GM19099 (cell line): ENCODE data around the gene PIK3R2.

Experiments used
- POLR2A ChIP-seq: IDR thresholded peaks from 3 replicates; pipeline ENCODE4 v1.6.1; 2011; ENCODE audit warnings: low read depth; ENCODE audit not compliant: insufficient read length; ENCODE audit errors: extremely low read depth

Gene PIK3R2

DNA sequence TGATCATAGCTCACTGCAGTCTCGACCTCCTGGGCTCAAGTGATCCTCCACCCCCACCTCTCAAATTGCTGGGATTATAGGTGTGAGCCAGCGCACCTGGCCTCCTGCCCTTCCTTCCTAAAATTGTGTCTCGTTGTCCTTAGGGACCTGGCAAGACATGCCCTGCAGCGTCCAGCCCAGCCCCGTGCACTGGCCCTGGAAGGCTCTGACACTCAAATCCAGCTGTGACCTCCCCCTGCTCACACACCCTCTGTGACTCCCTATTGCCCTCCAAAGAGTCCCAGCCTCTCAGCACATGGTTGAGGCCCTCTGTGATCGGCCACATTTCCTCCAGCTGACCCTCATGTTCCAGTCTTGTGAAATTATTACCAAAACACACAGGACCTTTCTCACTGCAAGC lies 45.0 kb downstream of the PIK3R2 start:
- TF ChIP-seq POLR2A = no peak

DNA sequence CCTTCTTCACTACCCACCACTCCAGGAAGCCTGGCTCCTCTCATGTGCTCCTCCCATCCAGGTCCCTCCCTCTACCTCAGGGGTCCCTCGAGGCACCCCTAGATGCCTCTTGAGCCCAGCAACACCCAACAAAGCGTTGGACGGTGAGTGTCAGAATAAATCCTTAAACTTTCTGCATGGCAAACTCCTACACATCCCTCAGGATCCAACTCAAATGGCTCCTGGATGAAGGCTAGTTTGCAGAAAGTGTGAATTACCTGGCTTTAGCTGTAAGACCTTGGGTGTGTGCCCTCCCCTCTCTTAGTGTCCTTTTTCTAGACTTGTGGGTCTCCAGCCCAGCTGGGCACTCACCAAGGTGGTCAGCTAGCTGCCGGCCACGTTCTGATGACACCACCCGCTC lies 45.4 kb downstream of the PIK3R2 start:
- TF ChIP-seq POLR2A = no peak

DNA sequence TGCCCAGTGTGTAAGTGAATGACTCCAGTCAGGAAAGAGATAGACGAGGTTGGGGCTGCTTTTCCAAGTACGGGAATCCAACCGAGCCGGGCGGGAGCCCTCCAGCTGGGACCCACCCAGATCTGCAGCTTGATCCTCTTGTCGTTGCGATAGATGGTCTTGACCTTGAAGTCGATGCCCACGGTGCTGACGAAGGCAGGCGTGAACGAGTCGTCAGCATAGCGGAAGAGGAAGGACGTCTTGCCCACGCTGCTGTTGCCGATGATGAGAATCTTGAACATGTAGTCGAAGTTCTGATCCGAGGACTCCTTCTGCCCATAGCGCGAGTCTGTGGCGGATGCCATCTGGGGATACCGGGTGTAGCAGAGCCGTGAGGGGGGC lies 49.4 kb downstream of the PIK3R2 start:
- TF ChIP-seq POLR2A = no peak

DNA sequence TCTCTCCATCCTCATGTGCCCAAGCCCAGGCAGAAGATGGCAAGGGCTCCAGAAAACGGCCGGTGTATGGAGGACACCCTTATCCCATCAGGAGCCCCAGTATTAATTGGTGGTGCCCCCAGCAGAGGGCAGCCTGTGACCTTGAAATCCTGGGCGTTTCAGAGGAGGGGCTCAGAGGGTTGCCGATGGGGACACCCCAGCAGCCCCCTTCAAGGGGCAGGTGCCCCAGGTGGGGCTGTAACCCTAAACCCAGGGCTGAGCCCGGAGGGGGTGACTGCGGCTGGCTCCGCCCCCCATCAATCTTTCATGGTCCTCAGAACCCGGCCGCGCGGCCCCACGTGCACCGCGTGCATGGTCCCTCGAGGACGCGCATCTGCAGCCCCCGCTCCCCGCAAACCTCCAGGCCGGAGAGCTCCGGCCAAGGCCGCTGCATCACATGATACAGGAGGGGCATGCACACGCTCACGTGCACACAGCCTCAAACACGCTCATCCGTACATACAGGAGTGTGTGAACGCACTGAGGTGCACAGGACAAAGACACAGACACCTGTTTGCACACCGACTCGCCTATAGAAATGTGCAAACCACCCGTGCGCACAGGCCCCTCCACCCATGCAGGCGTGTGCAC lies 49.9 kb downstream of the PIK3R2 start:
- TF ChIP-seq POLR2A = no peak

DNA sequence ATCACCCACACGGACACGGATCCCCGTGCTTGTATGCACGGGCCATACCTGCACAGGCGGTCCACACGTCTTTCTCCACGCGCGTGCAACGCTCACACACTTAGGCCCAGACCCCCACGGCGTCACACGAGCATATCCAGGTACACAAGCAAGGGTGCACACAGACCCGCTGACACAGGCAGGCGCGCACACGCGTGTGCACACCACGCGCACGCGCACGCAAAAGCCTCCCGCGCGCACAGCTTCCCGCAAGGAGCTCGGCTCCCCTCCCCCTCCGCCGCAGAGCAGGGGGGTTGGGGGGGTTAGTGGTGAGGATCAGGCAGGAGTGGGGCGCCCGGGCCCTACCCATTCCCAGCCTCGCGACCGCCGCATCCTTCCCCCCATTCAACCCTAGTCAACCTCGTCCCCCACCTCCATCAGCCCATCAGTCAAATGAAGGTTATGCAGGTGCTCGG lies 50.5 kb downstream of the PIK3R2 start:
- TF ChIP-seq POLR2A = no peak

DNA sequence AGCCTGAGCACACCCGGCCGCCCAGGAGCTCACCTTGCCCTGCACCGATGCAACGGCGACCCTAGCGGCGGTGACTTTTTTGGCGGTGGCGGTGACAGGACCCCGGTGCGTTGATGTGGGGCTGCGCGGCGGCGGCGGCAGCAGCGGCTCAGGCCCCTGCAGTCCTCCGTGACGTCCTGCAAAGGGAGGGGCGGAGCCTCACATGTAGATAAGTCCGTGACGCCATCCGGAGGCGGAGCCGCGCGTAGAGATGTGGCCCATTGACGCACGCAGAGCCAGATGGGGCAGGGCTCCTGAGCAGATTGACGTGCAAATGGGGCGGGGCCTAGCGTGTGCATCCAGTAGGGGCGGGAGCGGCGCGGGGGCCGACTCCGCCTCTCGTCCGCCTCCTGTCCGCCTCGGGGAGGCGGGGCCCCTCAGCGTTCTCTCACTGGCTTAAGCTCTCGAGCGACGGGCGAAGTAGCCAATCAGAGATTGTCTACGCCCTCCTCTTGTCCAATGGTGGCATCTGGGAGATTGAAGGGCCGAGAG lies 51.0 kb downstream of the PIK3R2 start, which contains the start of gene RAB3A:
Gene RAB3A (minus strand): TSS at position 180 of the 531 bp plus-strand sequence. CDS start 1,302 bp downstream, outside the sequence.
- peak; percentile 19 for TF ChIP-seq POLR2A

DNA sequence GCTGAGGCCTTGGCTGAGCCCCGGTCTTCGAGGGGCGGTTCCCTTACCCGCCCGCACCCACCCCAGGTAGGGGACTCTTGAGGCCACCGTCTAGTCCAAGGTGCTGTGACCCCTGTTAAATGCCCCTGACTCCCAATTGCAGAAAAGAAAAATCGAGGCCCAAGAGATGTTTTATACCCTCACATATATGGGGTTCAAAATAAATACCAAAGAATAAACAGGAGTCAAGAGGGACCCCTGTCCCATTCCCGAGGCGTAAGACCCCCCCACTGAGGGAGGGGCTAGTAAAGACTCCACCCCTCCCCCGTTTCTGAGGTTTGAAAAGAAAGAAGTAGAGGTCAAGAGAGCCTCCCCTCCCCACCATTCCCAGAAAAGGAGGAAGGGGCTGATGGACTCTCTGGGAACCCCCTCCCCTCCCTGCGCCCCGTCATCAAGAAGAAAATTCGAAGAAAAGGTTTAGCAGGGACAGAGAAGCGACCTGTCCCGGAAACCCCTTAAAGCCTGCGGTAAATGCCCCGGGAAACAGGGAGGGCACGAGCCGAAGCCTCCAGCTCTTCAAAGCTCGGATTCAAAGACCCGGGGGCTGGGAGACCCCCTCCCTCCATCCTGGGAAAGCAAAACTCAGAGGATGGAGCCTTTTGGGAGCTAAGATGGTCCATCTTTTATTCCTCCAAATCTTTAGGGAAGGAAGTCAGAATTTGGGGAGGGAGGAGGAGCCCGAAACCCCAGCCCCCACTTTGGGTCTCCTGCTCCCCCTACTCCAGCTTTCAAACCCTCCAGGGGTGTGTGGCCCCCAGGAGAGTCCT lies 51.6 kb downstream of the PIK3R2 start:
- no peak for TF ChIP-seq POLR2A

DNA sequence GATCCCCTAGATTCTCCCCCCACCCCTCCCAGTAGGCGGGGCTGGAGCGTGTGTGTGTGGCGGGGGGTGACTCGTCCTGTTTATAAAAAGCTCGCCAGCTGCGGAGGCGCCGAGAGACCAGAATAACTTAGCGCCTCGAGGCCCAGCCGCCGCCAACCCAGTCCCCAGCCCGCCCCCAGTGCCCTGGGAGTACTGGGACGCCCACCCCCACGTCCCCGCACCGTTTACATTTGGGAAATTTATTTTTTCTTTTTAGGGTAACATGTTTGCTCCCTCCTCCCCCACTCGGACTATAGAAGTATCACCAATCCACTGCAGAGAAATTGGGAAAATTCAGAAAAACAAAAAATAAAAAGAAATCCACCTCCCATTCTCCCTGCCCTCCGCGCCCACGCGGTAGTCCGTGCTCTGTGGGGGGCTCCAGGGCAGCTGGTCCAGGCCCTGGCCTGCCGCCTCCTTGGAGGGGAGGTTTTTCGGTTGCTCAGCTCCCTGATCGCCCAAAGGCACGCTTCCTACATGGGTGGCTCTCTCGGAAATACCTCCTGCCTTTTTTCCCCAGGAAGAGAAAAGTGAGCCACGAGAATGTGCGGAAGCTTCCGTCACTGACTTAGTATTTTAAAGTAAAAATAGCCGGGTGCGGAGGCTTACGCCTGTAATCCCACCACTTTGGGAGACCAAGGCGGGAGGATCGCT lies 52.4 kb downstream of the PIK3R2 start:
- no peak for TF ChIP-seq POLR2A

DNA sequence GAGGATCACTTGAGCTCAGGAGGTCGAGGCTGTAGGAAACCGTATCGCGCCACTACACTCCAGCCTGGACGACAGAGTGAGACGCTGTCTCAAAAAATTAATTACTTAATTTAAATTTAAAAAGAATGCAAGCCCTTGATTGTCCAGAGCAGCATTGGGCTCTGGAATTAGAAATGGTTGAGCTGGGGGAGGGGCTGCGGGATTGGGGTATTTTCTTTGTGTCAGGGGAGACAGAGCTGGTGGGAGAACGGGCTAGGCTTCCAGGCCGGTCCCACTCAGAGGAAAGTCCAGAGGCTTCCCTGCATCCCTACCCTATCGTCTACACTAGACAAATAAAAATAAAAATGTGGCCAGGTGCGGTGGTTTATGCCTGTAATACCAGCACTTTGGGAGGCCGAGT lies 53.1 kb downstream of the PIK3R2 start:
- no peak for TF ChIP-seq POLR2A

DNA sequence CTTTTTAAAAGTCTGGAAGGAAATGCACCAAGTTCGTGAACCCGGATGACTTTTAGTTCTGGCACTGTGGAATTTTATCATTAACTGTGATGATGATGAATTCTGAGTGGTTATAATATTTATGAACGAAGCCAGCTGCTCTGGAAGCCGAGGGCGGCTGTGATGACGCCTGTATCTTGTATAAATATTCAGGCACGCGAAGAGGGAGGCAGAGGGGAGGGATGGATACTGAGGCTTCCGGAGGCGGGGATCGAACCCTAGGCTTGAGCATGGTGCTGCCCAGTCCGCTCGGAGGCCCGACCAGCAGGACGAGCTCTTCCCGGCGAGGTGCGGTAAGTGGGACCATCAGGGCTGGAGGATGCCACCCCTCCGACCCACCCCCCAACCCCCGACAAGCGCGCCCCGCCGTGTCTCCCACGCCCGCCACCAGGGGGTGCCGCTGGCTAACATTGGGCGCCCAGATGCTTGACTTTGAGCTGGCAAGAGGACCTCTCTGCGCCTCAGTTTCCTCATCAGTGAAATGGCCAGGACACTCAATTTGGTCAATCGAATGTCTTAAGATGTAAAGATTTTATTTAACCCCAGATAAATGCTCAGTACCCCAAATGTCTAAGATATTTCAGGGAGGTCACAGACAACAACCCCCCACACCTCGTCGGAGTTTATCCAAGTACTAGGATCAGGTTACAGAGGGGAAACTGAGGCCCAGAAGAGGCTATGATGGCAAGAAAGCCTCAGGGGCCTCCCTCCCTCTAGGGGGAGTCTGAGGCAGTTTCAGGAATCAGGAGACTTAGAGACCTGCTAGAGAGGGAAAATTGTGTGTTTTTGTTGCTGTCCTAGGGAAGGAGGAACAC lies 55.4 kb downstream of the PIK3R2 start:
- no peak for TF ChIP-seq POLR2A

DNA sequence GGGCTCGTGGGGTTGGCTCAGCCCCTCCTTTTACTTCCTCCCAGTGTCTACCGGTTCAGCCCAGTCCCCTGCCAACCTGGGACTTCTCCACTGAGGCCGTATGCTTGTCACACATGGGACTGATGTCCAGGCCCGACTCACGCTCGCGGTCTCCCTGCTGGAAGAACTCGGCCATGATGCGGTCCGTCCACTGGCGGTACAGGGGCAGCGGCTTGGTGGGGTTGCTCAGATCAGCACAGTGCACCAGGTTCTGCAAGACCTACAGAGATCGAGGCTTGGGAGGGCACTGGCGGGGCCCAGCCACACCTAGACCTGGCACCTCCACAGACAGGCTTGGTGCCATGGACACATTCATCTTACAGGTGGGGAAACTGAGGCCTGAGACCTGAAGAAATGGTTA lies 58.7 kb downstream of the PIK3R2 start:
- TF ChIP-seq POLR2A = no peak

DNA sequence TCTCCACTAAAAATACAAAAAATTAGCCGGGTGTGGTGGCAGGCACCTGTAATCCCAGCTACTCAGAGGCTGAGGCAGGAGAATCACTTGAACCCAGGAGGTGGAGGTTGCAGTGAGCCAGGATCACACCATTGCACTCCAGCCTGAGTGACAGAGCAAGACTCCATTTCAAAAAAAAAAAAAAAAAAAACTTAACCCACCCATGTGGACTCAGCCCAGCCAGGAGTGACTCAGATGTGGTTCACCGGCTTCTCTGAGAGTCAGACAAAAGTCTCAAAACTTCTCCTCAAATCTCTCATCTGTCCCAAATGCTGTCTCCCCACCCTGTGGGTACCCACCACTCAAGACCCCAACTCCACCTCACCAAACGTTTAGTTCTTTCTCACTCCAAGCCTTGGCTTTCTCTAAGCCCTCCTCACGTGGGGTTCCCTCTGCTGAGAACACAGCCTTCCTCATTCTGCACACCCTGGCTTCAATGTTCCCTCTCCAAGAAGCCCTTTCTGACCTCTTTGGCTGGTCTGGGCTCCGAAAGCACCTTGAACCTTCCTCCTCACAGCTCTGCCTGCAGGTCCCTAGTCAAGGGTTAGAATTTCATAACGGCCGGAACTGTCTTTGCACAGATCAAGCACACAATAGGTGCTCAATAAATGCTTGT lies 61.9 kb downstream of the PIK3R2 start:
- no peak for TF ChIP-seq POLR2A

DNA sequence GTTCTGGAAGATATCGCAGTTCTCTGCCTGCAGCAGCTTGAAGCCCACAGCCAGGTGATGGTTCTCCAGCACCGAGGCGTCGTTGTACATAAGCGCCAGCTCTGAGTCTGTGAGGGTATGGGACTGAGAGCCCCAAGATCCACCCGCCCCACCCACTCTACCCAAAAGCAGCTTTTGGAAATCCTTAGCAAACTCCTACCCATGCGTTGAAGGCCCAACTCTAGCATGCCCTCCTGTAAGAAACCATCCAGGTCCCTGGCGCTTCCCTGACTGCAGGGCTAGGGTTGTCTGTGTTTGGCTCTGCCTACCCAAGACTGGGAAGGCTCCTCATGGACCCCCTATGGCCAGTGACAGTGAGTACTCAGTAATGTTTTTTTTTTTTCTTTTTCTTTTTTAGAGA lies 63.8 kb downstream of the PIK3R2 start:
- TF ChIP-seq POLR2A = no peak

DNA sequence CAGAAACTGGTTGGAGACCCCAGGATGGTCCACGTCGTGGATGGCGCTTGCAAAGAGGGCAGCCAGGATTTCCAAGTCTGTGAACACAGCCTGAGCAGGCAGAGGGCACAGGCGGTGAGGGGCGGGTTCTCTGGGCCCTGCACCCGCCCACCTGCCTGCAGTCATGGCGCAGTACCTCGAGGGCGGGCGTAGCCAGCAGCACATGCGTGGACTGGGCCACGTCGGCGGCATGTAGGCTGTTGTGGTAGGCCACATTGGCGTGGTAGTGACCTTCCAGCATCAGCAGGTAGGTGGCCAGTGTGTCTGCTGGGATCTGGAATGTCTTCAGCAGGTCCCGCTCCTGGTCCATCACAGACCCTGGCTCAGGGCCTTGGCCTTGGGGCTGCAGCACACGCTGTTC lies 65.2 kb downstream of the PIK3R2 start:
- TF ChIP-seq POLR2A = no peak
